GM12872 (cell line): ENCODE results near the gene STARD10.

Source experiments
- CTCF ChIP-seq: IDR thresholded peaks from 3 replicates; pipeline ENCODE4 v1.5.1; 2011; ENCODE audit warnings: low read depth, mild to moderate bottlenecking, low read length, moderate library complexity; ENCODE audit not compliant: insufficient read depth

The STARD10 gene

GRCh38 chr11:72767203-72768062 is 26.4 kb downstream of the STARD10 start:
- no peak for TF ChIP-seq CTCF

GRCh38 chr11:72766152-72766902 is 27.5 kb downstream of the STARD10 start:
- TF ChIP-seq CTCF: no peak

DNA sequence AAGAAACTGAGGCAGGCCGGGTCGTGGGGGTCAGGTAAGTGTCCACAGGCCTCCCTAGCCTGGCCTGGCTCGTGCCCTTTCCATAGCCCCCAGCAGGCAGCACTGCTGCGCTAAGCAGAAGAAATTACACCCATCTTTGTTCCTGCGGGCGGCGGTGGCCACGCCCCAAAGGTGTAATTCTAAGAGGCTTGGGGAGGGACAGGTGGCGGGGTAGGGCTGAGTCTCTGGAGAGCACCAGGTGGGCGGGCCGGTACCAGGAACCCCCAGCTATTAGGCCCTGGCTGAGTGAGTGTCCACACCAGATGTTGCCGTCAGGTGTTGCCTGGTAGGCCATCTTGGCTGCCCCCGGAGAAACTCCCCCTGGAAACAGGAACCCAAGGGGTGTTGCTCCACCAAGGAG is 29.3 kb downstream of the STARD10 start:
- no peak for TF ChIP-seq CTCF

- TF ChIP-seq CTCF: no peak
These were observed 30.0 kb downstream of the STARD10 start for GRCh38 chr11:72763823-72764222.

GRCh38 chr11:72762641-72763304 is 31.1 kb downstream of the STARD10 start:
- no peak for TF ChIP-seq CTCF

- TF ChIP-seq CTCF: no peak
These were observed 33.1 kb downstream of the STARD10 start for GRCh38 chr11:72760539-72761405.
